Astrocyte (in vitro differentiated cells and primary cell): ENCODE results near the gene DNAJC19.

Experiments
- CTCF ChIP-seq: IDR thresholded peaks from 2 replicates; pipeline ENCODE4 v1.5.1; 2011; ENCODE audit warnings: low read depth, mild to moderate bottlenecking, inconsistent platforms, low read length, moderate library complexity; ENCODE audit not compliant: insufficient read depth
- EZH2 ChIP-seq: IDR thresholded peaks from 2 replicates; pipeline ENCODE4 v1.6.1; 2012; ENCODE audit warnings: mild to moderate bottlenecking, low read length, inconsistent platforms; ENCODE audit not compliant: insufficient read depth

GRCh38 chr3:180974286-180974685 is 15.2 kb downstream of the DNAJC19 start:
- TF ChIP-seq CTCF: no peak
- TF ChIP-seq EZH2: no peak
